Esophagus muscularis mucosa (tissue), 4 donors: Measurements from ENCODE around the gene BRD3OS. TPM values are rescaled to one million over a fixed set of nuclear protein-coding genes. Genes with fewer than 3 reads are reported as not detected.

Experiments used
- DNase-seq: peaks from one replicate; pipeline ENCODE4 v3.0.0-alpha.2; 2017; ENCODE audit errors: extremely low spot score
- H3K27ac ChIP-seq, 4 donors: fragments of 200-600 bp; sonication (generic); replicated peaks in 1 of 4; 1 replicate in 3 of 4; 2 replicates in 1 of 4; pipeline ENCODE4 v1.5.1; 2016 to 2019; ENCODE audit warnings: mild to moderate bottlenecking in 1 of 4
- H3K27me3 ChIP-seq, 4 donors: fragments of 200-600 bp; sonication (generic); one replicate each; pipeline versions ENCODE4 v1.5.1 to v1.6.0; 2016 to 2019
- H3K36me3 ChIP-seq, 4 donors: fragments of 200-600 bp; sonication (generic); one replicate each; pipeline ENCODE4 v1.5.1; 2016 to 2019
- H3K4me1 ChIP-seq, 4 donors: fragments of 200-600 bp; sonication (generic); one replicate each; pipeline ENCODE4 v1.5.1; 2016 to 2019
- H3K4me3 ChIP-seq, 4 donors: fragments of 200-600 bp; sonication (generic); 1 replicate in 2 of 4; 2 replicates in 2 of 4; pipeline ENCODE4 v1.5.1; 2016 to 2019; ENCODE audit warnings: mild to moderate bottlenecking in 4 of 4, moderate library complexity in 1 of 4
- H3K9me3 ChIP-seq, 4 donors: fragments of 200-600 bp; sonication (generic); 1 replicate in 3 of 4; 2 replicates in 1 of 4; pipeline ENCODE4 v1.5.1; 2016 to 2019
- CTCF ChIP-seq, 3 experiments: fragments of 200-600 bp in 2 of 3; fragments of 450-650 bp in 1 of 3; sonication (generic) in 2 of 3; IDR thresholded peaks; one replicate each; pipeline ENCODE4 v1.5.1; 2017 to 2019; ENCODE audit warnings: antibody characterized with exemption in 3 of 3, mild to moderate bottlenecking in 2 of 3, moderate library complexity in 1 of 3
- EP300 ChIP-seq: sonication (generic); formaldehyde crosslinking; IDR thresholded peaks from one replicate; pipeline ENCODE4 v1.6.1; 2017; ENCODE audit warnings: antibody characterized with exemption
- POLR2A ChIP-seq: fragments of 450-650 bp; IDR thresholded peaks from one replicate; pipeline ENCODE4 v1.6.1; 2017; ENCODE audit warnings: antibody characterized with exemption, moderate library complexity, mild to moderate bottlenecking, low read depth
- POLR2AphosphoS5 ChIP-seq, 2 donors: sonication (generic); formaldehyde crosslinking; IDR thresholded peaks; one replicate each; pipeline ENCODE4 v1.6.1; 2017; ENCODE audit warnings: antibody characterized with exemption in 2 of 2
- WGBS: methylation state at CpG from one replicate; pipeline ENCODE4 v1.1.5; 2018; 5-methylcytosine and 5-hydroxymethylcytosine counted together
- intact Hi-C: fragments of 100-400 bp; cut with DNase I; formaldehyde crosslinking; loops from one replicate; pipeline ENCODE4 v1.15.1; 2023
- total RNA-seq, 4 donors: library from RNA; depleted of rRNA; stranded (reverse); fragments of >200 nt; gene quantifications; one replicate each; pipeline versions ENCODE4 v1.1.0 to v1.2.1, GENCODE V29; 2016

Gene BRD3OS
- total RNA-seq, 4 donors from 2014 or later: 13.4 to 33.4 (median 21.7) TPM

GRCh38 chr9:133982971-133983720 is 42.1 kb upstream of the BRD3OS start:
- no peaks in the 10 kb centered on the region for H3K9me3 ChIP-seq
- TF ChIP-seq POLR2AphosphoS5 (IDR thresholded peaks at IDR 0.05) (no peak), CTCF (IDR thresholded peaks at IDR 0.05) (no peak), POLR2A (no peak), EP300 (no peak)
- no peak overlapping the region for H3K27ac ChIP-seq
- intact Hi-C loops: no loop called here
- H3K4me3 ChIP-seq: no peak overlapping the region
- no peaks in the 10 kb centered on the region for H3K36me3 ChIP-seq
- peaks cover 21 to 31% (median 23%) of the 10 kb centered on the region in 4 donors for H3K4me1 ChIP-seq
- WGBS: 91% methylated on average over 20 of the region's 25 CpGs
- DNase-seq: no peak
- H3K27me3 ChIP-seq: no peaks in the 10 kb centered on the region

GRCh38 chr9:133986061-133986460 is 39.2 kb upstream of the BRD3OS start:
- Histone ChIP-seq H3K27me3 (no peaks in the 10 kb centered on the region), H3K36me3 (no peaks in the 10 kb centered on the region), H3K4me3 (no peak overlapping the region), H3K27ac (no peak overlapping the region), H3K9me3 (no peaks in the 10 kb centered on the region), H3K4me1 (peaks cover 9 to 18% (median 13%) of the 10 kb centered on the region in 4 donors)
- WGBS: 93% methylated on average over 6 of the region's 6 CpGs
- no peak for DNase-seq
- intact Hi-C loops: no loop called here
- no peak for TF ChIP-seq EP300
- TF ChIP-seq POLR2AphosphoS5 (IDR thresholded peaks at IDR 0.05): no peak
- TF ChIP-seq POLR2A: no peak
- no peak for TF ChIP-seq CTCF (IDR thresholded peaks at IDR 0.05)

GRCh38 chr9:133986774-133987445 is 38.4 kb upstream of the BRD3OS start:
- Histone ChIP-seq H3K27ac (no peak overlapping the region), H3K4me1 (peaks cover 11 to 24% (median 19%) of the 10 kb centered on the region in 4 donors), H3K36me3 (no peaks in the 10 kb centered on the region), H3K4me3 (no peak overlapping the region), H3K9me3 (no peaks in the 10 kb centered on the region), H3K27me3 (no peaks in the 10 kb centered on the region)
- TF ChIP-seq POLR2AphosphoS5 (IDR thresholded peaks at IDR 0.05) (no peak), EP300 (no peak), POLR2A (no peak), CTCF (IDR thresholded peaks at IDR 0.05) (no peak)
- intact Hi-C loops: no loop called here
- 90% methylated on average over 13 of the region's 13 CpGs for WGBS
- no peak for DNase-seq

GRCh38 chr9:133987446-133987788 is 37.9 kb upstream of the BRD3OS start:
- WGBS: 95% methylated on average over 14 of the region's 14 CpGs
- Histone ChIP-seq H3K27ac (no peak overlapping the region), H3K36me3 (no peaks in the 10 kb centered on the region), H3K4me1 (peaks cover 11 to 27% (median 19%) of the 10 kb centered on the region in 4 donors), H3K4me3 (no peak overlapping the region), H3K9me3 (no peaks in the 10 kb centered on the region), H3K27me3 (no peaks in the 10 kb centered on the region)
- DNase-seq: no peak
- intact Hi-C loops: no loop called here
- no peak for TF ChIP-seq CTCF (IDR thresholded peaks at IDR 0.05)
- TF ChIP-seq POLR2AphosphoS5 (IDR thresholded peaks at IDR 0.05): no peak
- TF ChIP-seq EP300: no peak
- no peak for TF ChIP-seq POLR2A
